HepG2 (cell line): ENCODE measurements around the gene MYADML2. TPM values are rescaled to one million over a fixed set of nuclear protein-coding genes. Genes with fewer than 3 reads are reported as not detected.

Experiments used
- DNMT3B ChIP-seq: conservative IDR thresholded peaks from 2 replicates; pipeline ENCODE4 v1.6.1; 2016; ENCODE audit warnings: missing biosample characterization, control low read depth
- HOXA7 ChIP-seq: sonication (generic); formaldehyde crosslinking; IDR thresholded peaks from 2 replicates; pipeline ENCODE4 v1.8.1; 2022; ENCODE audit warnings: mild to moderate bottlenecking, missing genetic modification reagents, moderate library complexity
- JUND ChIP-seq: sonication (generic); formaldehyde crosslinking; IDR thresholded peaks from 2 replicates; pipeline ENCODE4 v1.8.0; 2022; ENCODE audit warnings: mild to moderate bottlenecking, missing genetic modification reagents
- MEIS2 ChIP-seq: sonication (generic); formaldehyde crosslinking; IDR thresholded peaks from 2 replicates; pipeline ENCODE4 v1.9.0; 2021; ENCODE audit warnings: mild to moderate bottlenecking, missing genetic modification reagents
- MTERF4 ChIP-seq: sonication (generic); formaldehyde crosslinking; IDR thresholded peaks from 2 replicates; pipeline ENCODE4 v1.8.0; 2023; ENCODE audit warnings: mild to moderate bottlenecking, missing genetic modification reagents
- RXRB ChIP-seq: IDR thresholded peaks from 2 replicates; pipeline ENCODE4 v1.6.1; 2016; ENCODE audit warnings: borderline replicate concordance, missing genetic modification reagents, missing compliant biosample characterization
- TCF12 ChIP-seq, 2 experiments: fragments of 450-650 bp in 1 of 2; sonication (generic) in 1 of 2; formaldehyde crosslinking in 1 of 2; IDR thresholded peaks; 2 replicates each; pipeline versions ENCODE4 v1.6.1 to v1.8.0; 2017 to 2022; ENCODE audit warnings: antibody characterized with exemption in 1 of 2, mild to moderate bottlenecking in 1 of 2, missing genetic modification reagents in 1 of 2, moderate library complexity in 1 of 2
- ZBTB43 ChIP-seq: sonication (generic); formaldehyde crosslinking; conservative IDR thresholded peaks from 2 replicates; pipeline ENCODE4 v1.4.0; 2020; ENCODE audit warnings: missing genetic modification reagents
- ZFP1 ChIP-seq: IDR thresholded peaks from 2 replicates; pipeline ENCODE4 v1.6.1; 2016
- ZNF17 ChIP-seq: sonication (generic); formaldehyde crosslinking; IDR thresholded peaks from 2 replicates; pipeline ENCODE4 v1.5.0; 2020; ENCODE audit warnings: mild to moderate bottlenecking, missing genetic modification reagents
- ZNF180 ChIP-seq: sonication (generic); formaldehyde crosslinking; IDR thresholded peaks from 2 replicates; pipeline ENCODE4 v1.4.0; 2020; ENCODE audit warnings: low read depth, missing genetic modification reagents, borderline replicate concordance
- ZSCAN29 ChIP-seq: sonication (generic); formaldehyde crosslinking; conservative IDR thresholded peaks from 2 replicates; pipeline ENCODE4 v1.4.0; 2020; ENCODE audit warnings: mild to moderate bottlenecking, missing genetic modification reagents
- polyA plus RNA-seq, 8 experiments: library from polyadenylated mRNA; depleted of rRNA in 3 of 8; stranded (reverse) in 7 of 8; unstranded in 1 of 8; fragments of >200 nt; fragmentation: Illumina TruSeq in 4 of 8; extraction: Trizol in 4 of 8; gene quantifications; 2 replicates each; pipeline versions ENCODE4 v1.2.1 to v1.2.3, GENCODE V29; 2011 to 2016; ENCODE audit warnings: low read depth in 4 of 8, missing spikeins in 1 of 8, mixed read lengths in 1 of 8; ENCODE audit not compliant: insufficient read depth in 1 of 8
- total RNA-seq, 5 experiments: library from RNA; depleted of rRNA; stranded (reverse); fragments of >200 nt; fragmentation: Illumina TruSeq; extraction: Trizol; gene quantifications; 2 replicates each; pipeline ENCODE4 v1.2.3, GENCODE V29; 2016; ENCODE audit warnings: low read depth in 1 of 5
- TF ChIP-seq, protein P1 (sequence below): sonication (generic); formaldehyde crosslinking; IDR thresholded peaks from 2 replicates; pipeline ENCODE4 v1.5.0; 2020; ENCODE audit warnings: missing genetic modification reagents
- TF ChIP-seq, protein P2 (sequence below): sonication (generic); formaldehyde crosslinking; IDR thresholded peaks from 2 replicates; pipeline ENCODE4 v1.4.0; 2020; ENCODE audit warnings: missing genetic modification reagents
- TF ChIP-seq, protein P3 (sequence below): sonication (generic); formaldehyde crosslinking; IDR thresholded peaks from 2 replicates; pipeline ENCODE4 v1.4.0; 2020; ENCODE audit warnings: missing genetic modification reagents

MYADML2 gene
- total and polyA plus RNA-seq, 2 of the 13 experiments (the other 11 are each of a cell fraction or from before 2014, with no cell fraction given): not detected

DNA sequence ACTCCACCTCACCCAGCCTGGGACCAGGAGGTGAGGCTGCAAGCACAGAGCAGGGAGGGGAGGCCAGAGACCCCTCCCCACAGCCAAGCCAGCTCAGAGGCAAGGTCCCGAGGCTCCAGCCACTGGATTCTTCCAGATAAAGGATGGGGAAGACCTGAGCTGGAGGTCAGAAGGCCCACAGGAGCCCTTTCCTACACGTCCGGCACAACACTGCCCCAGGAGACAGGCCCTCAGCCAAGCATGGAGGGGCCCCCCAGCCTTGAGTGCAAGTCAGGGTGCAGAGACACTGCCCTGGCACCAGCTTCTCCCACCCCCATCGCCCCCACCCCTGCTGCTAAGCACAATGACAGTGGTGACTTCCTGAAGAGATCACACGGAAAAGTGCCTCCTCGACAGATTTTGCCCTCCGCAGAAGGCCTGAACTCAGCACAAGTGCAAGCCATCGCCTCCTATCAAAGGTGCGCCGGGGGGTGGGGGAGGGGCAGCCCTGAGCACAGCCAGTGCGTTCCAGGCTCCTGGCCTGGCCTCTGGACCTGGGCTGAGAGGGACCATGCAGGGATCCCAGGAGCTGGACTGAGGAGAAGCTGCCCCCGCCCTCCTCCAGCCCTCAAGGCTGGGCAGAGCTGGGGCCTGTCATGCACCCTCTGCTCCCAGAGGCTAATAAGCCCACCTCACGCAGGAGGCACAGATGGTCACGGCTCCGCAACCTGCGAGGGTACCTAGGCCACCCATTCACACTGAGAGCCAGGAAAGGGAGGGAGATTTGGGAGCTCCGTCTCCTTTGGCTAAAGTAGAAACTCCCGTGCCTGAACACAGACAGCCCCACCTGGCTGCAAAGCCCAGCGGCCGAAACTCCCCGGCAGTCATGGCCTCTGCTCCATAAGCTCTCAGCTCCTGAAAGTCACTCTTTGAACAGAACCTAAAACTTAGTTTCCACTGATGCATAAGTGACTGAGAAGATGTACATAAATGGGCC, 22.2 kb downstream of the MYADML2 start (continued):
- TF ChIP-seq, protein P1, sequence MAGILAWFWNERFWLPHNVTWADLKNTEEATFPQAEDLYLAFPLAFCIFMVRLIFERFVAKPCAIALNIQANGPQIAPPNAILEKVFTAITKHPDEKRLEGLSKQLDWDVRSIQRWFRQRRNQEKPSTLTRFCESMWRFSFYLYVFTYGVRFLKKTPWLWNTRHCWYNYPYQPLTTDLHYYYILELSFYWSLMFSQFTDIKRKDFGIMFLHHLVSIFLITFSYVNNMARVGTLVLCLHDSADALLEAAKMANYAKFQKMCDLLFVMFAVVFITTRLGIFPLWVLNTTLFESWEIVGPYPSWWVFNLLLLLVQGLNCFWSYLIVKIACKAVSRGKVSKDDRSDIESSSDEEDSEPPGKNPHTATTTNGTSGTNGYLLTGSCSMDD (CRISPR knock-in tag): no peak
- no peak for TF ChIP-seq ZFP1 (CRISPR knock-in tag)
- TF ChIP-seq ZNF180: no peak
- TF ChIP-seq ZNF17: no peak
- TF ChIP-seq DNMT3B (CRISPR knock-in tag): no peak
- no peak for TF ChIP-seq ZBTB43 (CRISPR knock-in tag)
- no peak for TF ChIP-seq TCF12 (IDR thresholded peaks at IDR 0.05)
- TF ChIP-seq TCF12 (CRISPR knock-in tag; IDR thresholded peaks at IDR 0.05): no peak
- TF ChIP-seq, protein P2, sequence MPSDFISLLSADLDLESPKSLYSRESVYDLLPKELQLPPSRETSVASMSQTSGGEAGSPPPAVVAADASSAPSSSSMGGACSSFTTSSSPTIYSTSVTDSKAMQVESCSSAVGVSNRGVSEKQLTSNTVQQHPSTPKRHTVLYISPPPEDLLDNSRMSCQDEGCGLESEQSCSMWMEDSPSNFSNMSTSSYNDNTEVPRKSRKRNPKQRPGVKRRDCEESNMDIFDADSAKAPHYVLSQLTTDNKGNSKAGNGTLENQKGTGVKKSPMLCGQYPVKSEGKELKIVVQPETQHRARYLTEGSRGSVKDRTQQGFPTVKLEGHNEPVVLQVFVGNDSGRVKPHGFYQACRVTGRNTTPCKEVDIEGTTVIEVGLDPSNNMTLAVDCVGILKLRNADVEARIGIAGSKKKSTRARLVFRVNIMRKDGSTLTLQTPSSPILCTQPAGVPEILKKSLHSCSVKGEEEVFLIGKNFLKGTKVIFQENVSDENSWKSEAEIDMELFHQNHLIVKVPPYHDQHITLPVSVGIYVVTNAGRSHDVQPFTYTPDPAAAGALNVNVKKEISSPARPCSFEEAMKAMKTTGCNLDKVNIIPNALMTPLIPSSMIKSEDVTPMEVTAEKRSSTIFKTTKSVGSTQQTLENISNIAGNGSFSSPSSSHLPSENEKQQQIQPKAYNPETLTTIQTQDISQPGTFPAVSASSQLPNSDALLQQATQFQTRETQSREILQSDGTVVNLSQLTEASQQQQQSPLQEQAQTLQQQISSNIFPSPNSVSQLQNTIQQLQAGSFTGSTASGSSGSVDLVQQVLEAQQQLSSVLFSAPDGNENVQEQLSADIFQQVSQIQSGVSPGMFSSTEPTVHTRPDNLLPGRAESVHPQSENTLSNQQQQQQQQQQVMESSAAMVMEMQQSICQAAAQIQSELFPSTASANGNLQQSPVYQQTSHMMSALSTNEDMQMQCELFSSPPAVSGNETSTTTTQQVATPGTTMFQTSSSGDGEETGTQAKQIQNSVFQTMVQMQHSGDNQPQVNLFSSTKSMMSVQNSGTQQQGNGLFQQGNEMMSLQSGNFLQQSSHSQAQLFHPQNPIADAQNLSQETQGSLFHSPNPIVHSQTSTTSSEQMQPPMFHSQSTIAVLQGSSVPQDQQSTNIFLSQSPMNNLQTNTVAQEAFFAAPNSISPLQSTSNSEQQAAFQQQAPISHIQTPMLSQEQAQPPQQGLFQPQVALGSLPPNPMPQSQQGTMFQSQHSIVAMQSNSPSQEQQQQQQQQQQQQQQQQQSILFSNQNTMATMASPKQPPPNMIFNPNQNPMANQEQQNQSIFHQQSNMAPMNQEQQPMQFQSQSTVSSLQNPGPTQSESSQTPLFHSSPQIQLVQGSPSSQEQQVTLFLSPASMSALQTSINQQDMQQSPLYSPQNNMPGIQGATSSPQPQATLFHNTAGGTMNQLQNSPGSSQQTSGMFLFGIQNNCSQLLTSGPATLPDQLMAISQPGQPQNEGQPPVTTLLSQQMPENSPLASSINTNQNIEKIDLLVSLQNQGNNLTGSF (CRISPR knock-in tag): no peak
- 0 out of 2 replicates have a peak, but pooled peaks have one; percentile 27 for TF ChIP-seq RXRB
- TF ChIP-seq, protein P3, sequence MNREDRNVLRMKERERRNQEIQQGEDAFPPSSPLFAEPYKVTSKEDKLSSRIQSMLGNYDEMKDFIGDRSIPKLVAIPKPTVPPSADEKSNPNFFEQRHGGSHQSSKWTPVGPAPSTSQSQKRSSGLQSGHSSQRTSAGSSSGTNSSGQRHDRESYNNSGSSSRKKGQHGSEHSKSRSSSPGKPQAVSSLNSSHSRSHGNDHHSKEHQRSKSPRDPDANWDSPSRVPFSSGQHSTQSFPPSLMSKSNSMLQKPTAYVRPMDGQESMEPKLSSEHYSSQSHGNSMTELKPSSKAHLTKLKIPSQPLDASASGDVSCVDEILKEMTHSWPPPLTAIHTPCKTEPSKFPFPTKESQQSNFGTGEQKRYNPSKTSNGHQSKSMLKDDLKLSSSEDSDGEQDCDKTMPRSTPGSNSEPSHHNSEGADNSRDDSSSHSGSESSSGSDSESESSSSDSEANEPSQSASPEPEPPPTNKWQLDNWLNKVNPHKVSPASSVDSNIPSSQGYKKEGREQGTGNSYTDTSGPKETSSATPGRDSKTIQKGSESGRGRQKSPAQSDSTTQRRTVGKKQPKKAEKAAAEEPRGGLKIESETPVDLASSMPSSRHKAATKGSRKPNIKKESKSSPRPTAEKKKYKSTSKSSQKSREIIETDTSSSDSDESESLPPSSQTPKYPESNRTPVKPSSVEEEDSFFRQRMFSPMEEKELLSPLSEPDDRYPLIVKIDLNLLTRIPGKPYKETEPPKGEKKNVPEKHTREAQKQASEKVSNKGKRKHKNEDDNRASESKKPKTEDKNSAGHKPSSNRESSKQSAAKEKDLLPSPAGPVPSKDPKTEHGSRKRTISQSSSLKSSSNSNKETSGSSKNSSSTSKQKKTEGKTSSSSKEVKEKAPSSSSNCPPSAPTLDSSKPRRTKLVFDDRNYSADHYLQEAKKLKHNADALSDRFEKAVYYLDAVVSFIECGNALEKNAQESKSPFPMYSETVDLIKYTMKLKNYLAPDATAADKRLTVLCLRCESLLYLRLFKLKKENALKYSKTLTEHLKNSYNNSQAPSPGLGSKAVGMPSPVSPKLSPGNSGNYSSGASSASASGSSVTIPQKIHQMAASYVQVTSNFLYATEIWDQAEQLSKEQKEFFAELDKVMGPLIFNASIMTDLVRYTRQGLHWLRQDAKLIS (CRISPR knock-in tag): no peak
- TF ChIP-seq MEIS2: no peak
- no peak for TF ChIP-seq MTERF4 (CRISPR knock-in tag)
- TF ChIP-seq ZSCAN29 (CRISPR knock-in tag): no peak
- TF ChIP-seq JUND (CRISPR knock-in tag): no peak
- no peak for TF ChIP-seq HOXA7 (CRISPR knock-in tag)
